GM23248 (cell line): ENCODE data around the gene RCAN2. TPM values are rescaled to one million over a fixed set of nuclear protein-coding genes. Genes with fewer than 3 reads are reported as not detected.

Experiments
- DNase-seq: peaks from one replicate; pipeline ENCODE4 v3.0.0-alpha.2; 2015
- H2AFZ ChIP-seq: fragments of 200-600 bp; sonication (generic); 2 replicates; pipeline ENCODE4 v1.6.1; 2016; ENCODE audit warnings: antibody characterized with exemption
- H3F3A ChIP-seq: fragments of 200-600 bp; sonication (generic); 2 replicates; pipeline ENCODE4 v1.6.1; 2016; ENCODE audit warnings: mild to moderate bottlenecking, antibody characterized with exemption, mixed run types; ENCODE audit not compliant: insufficient read depth
- H3K27ac ChIP-seq: fragments of 200-600 bp; sonication (generic); 2 replicates; pipeline ENCODE4 v1.5.1; 2016; ENCODE audit warnings: mild to moderate bottlenecking
- H3K27me3 ChIP-seq: fragments of 200-600 bp; sonication (generic); replicated peaks from 2 replicates; pipeline ENCODE4 v1.6.1; 2016; ENCODE audit warnings: mild to moderate bottlenecking; ENCODE audit not compliant: insufficient read depth
- H3K36me3 ChIP-seq: fragments of 200-600 bp; sonication (generic); 2 replicates; pipeline ENCODE4 v1.6.1; 2016; ENCODE audit warnings: low read depth, mild to moderate bottlenecking
- H3K4me1 ChIP-seq: fragments of 200-600 bp; sonication (generic); 2 replicates; pipeline ENCODE4 v1.6.1; 2016; ENCODE audit warnings: mild to moderate bottlenecking; ENCODE audit not compliant: insufficient read depth
- H3K4me2 ChIP-seq: fragments of 200-600 bp; sonication (generic); one replicate; pipeline ENCODE4 v1.6.1; 2016; ENCODE audit warnings: mild to moderate bottlenecking; ENCODE audit not compliant: unreplicated experiment
- H3K4me3 ChIP-seq: fragments of 200-600 bp; sonication (generic); 2 replicates; pipeline ENCODE4 v1.5.1; 2016; ENCODE audit warnings: mild to moderate bottlenecking
- H3K79me2 ChIP-seq: fragments of 200-600 bp; sonication (generic); 2 replicates; pipeline ENCODE4 v1.6.1; 2016; ENCODE audit warnings: mild to moderate bottlenecking; ENCODE audit not compliant: insufficient read depth
- H3K9ac ChIP-seq: fragments of 200-600 bp; sonication (generic); 2 replicates; pipeline ENCODE4 v1.6.1; 2016; ENCODE audit warnings: mild to moderate bottlenecking
- H3K9me2 ChIP-seq: fragments of 200-600 bp; sonication (generic); 2 replicates; pipeline ENCODE4 v1.6.1; 2016; ENCODE audit warnings: mixed run types, mild to moderate bottlenecking, moderate library complexity; ENCODE audit not compliant: insufficient read depth
- H3K9me3 ChIP-seq: fragments of 200-600 bp; sonication (generic); one replicate; pipeline ENCODE4 v1.6.1; 2017; ENCODE audit warnings: low read depth
- H4K20me1 ChIP-seq: fragments of 200-600 bp; sonication (generic); 2 replicates; pipeline ENCODE4 v1.6.0; 2016; ENCODE audit not compliant: insufficient read depth
- EZH2 ChIP-seq: fragments of 200-600 bp; sonication (generic); IDR thresholded peaks from 2 replicates; pipeline ENCODE4 v1.6.1; 2018; ENCODE audit warnings: antibody characterized with exemption, mild to moderate bottlenecking; ENCODE audit not compliant: insufficient read depth, poor library complexity, severe bottlenecking
- EZH2phosphoT487 ChIP-seq: fragments of 200-600 bp; sonication (generic); IDR thresholded peaks from 2 replicates; pipeline ENCODE4 v1.6.1; 2018; ENCODE audit warnings: antibody characterized with exemption, moderate library complexity, mild to moderate bottlenecking, low read depth; ENCODE audit not compliant: insufficient read depth
- WGBS, 2 experiments: methylation state at CpG; one replicate each; pipeline ENCODE4 v1.1.6; 2015 to 2017; ENCODE audit warnings: low lambda C conversion rate in 2 of 2, low coverage in 1 of 2; ENCODE audit errors: missing lambda C conversion rate in 2 of 2; 5-methylcytosine and 5-hydroxymethylcytosine counted together
- in situ Hi-C: fragments of 300-500 bp; cut with MboI; formaldehyde crosslinking; loops from 2 replicates; pipeline ENCODE4 v1.15.0; 2020
- polyA plus RNA-seq: library from polyadenylated mRNA; unstranded; fragments of >200 nt; fragmentation: Nextera tagmentation; extraction: Ambion mirVana; gene quantifications from 2 replicates; pipeline ENCODE4 v1.2.1, GENCODE V29; 2016
- total RNA-seq: library from RNA; depleted of rRNA; stranded (reverse); fragments of >200 nt; shearing (Covaris generic); gene quantifications from 2 replicates; pipeline ENCODE4 v1.2.3, GENCODE V29; 2014

The RCAN2 gene
- total and polyA plus RNA-seq, 2 experiments from 2014 or later = 6.5 to 8.8 TPM

GRCh38 chr6:46221222-46221793 lies 269.9 kb downstream of the RCAN2 start:
- TF ChIP-seq EZH2 (no peak), EZH2phosphoT487 (no peak)
- Histone ChIP-seq H3K4me2 (no peak overlapping the region), H3K27ac (no peak overlapping the region), H3K9me3 (no peaks in the 10 kb centered on the region), H3K36me3 (no peaks in the 10 kb centered on the region), H2AFZ (no peak overlapping the region), H3K79me2 (no peaks in the 10 kb centered on the region), H3K9me2 (no peaks in the 10 kb centered on the region), H3K4me3 (no peak overlapping the region), H3K9ac (no peak overlapping the region), H3F3A (no peaks in the 10 kb centered on the region), H3K27me3 (no peaks in the 10 kb centered on the region), H4K20me1 (no peaks in the 10 kb centered on the region), H3K4me1 (no peaks in the 10 kb centered on the region)
- DNase-seq = peak; percentile 72
- in situ Hi-C loops = loop anchor here (5.0 to 25.0 kb wide), 2 partner anchors 186 to 391 kb away; no protein-coding TSS in a partner anchor
- 48 to 49% methylated on average over 4 of the region's 4 CpGs for WGBS, 2 experiments

- H3K9me2 ChIP-seq = no peaks in the 10 kb centered on the region
- no peak for DNase-seq
- H3F3A ChIP-seq = no peaks in the 10 kb centered on the region
- no peak overlapping the region for H3K4me2 ChIP-seq
- no peaks in the 10 kb centered on the region for H4K20me1 ChIP-seq
- no peaks in the 10 kb centered on the region for H3K36me3 ChIP-seq
- no peaks in the 10 kb centered on the region for H3K4me1 ChIP-seq
- H3K9me3 ChIP-seq = no peaks in the 10 kb centered on the region
- no peak overlapping the region for H3K9ac ChIP-seq
- TF ChIP-seq EZH2 = no peak
- no peak for TF ChIP-seq EZH2phosphoT487
- H3K27me3 ChIP-seq = no peaks in the 10 kb centered on the region
- no peak overlapping the region for H3K27ac ChIP-seq
- in situ Hi-C loops = loop anchor here (5.0 to 25.0 kb wide), 2 partner anchors 187 to 392 kb away; no protein-coding TSS in a partner anchor
- WGBS, 2 experiments = 84 to 88% methylated on average over 6 of the region's 6 CpGs
- H3K4me3 ChIP-seq = no peak overlapping the region
- H3K79me2 ChIP-seq = no peaks in the 10 kb centered on the region
- H2AFZ ChIP-seq = no peak overlapping the region
Measured at GRCh38 chr6:46220352-46221221, 270.7 kb downstream of the RCAN2 start.

GRCh38 chr6:46219661-46220060 lies 271.6 kb downstream of the RCAN2 start:
- H3F3A ChIP-seq = no peaks in the 10 kb centered on the region
- H3K4me3 ChIP-seq = no peak overlapping the region
- H3K9ac ChIP-seq = no peak overlapping the region
- no peak overlapping the region for H2AFZ ChIP-seq
- H3K4me2 ChIP-seq = no peak overlapping the region
- no peak for DNase-seq
- no peaks in the 10 kb centered on the region for H3K9me3 ChIP-seq
- no peaks in the 10 kb centered on the region for H3K27me3 ChIP-seq
- no peaks in the 10 kb centered on the region for H3K79me2 ChIP-seq
- no peaks in the 10 kb centered on the region for H4K20me1 ChIP-seq
- no peaks in the 10 kb centered on the region for H3K4me1 ChIP-seq
- TF ChIP-seq EZH2phosphoT487 (no peak), EZH2 (no peak)
- no peaks in the 10 kb centered on the region for H3K9me2 ChIP-seq
- in situ Hi-C loops = loop anchor here (5.0 to 25.0 kb wide), 2 partner anchors 188 to 393 kb away; no protein-coding TSS in a partner anchor
- H3K36me3 ChIP-seq = no peaks in the 10 kb centered on the region
- no peak overlapping the region for H3K27ac ChIP-seq

GRCh38 chr6:46218457-46218856 lies 272.8 kb downstream of the RCAN2 start:
- H3K4me2 ChIP-seq = no peak overlapping the region
- DNase-seq = no peak
- H3K36me3 ChIP-seq = no peaks in the 10 kb centered on the region
- no peaks in the 10 kb centered on the region for H3K79me2 ChIP-seq
- in situ Hi-C loops = loop anchor here (25.0 kb wide), 1 partner anchor 394 kb away; no protein-coding TSS in a partner anchor
- H3K4me3 ChIP-seq = no peak overlapping the region
- 95 to 98% methylated on average over 2 of the region's 2 CpGs for WGBS, 2 experiments
- H4K20me1 ChIP-seq = no peaks in the 10 kb centered on the region
- no peak overlapping the region for H2AFZ ChIP-seq
- no peaks in the 10 kb centered on the region for H3K4me1 ChIP-seq
- H3K27me3 ChIP-seq = no peaks in the 10 kb centered on the region
- no peaks in the 10 kb centered on the region for H3F3A ChIP-seq
- H3K9me2 ChIP-seq = no peaks in the 10 kb centered on the region
- H3K9ac ChIP-seq = no peak overlapping the region
- H3K9me3 ChIP-seq = no peaks in the 10 kb centered on the region
- TF ChIP-seq EZH2phosphoT487 (no peak), EZH2 (no peak)
- no peak overlapping the region for H3K27ac ChIP-seq
